B cell (primary cell): ENCODE measurements around the gene CANT1.

ENCODE experiments used
- EZH2 ChIP-seq: IDR thresholded peaks from 2 replicates; pipeline ENCODE4 v1.6.1; 2012; ENCODE audit warnings: borderline replicate concordance, low read depth, mild to moderate bottlenecking, moderate library complexity, low read length; ENCODE audit not compliant: insufficient read depth, poor library complexity, severe bottlenecking
- TF ChIP-seq, protein P1 (sequence below): fragments of 200-600 bp; IDR thresholded peaks from one replicate; pipeline ENCODE4 v1.8.0; 2022; ENCODE audit warnings: antibody characterized with exemption, mild to moderate bottlenecking

DNA sequence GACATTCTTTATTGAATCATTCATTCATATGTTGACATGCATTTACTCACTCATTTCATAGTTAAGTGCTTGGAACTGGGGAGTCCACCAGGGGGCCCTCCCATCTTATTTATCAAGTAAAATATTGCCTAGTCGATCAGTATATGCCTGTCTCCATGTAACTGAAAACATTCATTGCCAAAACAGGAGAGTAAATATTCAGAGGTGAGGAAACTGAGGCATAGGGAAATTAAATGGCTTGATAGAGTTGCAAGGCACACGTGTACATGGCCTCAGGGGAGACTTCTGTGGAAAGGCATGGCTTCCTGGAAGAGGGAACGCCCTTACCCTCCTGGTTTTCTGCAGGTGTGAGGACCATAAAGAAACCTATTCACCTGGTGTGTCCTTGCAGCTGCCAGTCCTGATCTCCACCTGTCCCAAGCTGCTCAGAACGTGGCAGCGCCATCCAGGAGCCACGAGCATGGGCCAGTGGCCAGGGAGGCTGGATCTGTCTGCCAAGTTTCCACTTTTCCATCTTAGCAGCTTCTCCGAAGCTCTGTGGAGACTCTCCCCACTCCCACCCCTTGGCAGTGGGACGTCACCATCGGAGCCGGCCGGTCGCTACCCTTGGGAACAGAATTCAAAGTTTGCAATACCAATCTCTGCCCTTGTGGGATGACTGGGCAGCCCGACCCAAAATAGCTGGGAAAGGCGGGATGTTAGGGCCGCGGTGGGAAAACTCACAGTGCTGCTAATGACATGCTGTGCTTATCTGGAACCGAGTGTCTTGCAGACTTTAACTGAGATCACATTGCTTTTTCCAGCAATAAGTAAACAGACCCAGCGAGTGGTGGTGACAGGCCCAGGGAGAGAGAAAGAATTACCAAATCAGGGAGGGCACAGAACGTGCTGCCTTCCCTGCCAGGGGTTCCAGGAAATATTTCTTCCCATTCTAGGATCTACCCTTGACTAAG is 10.3 kb upstream of the CANT1 start:
- TF ChIP-seq EZH2: no peak
- TF ChIP-seq, protein P1, sequence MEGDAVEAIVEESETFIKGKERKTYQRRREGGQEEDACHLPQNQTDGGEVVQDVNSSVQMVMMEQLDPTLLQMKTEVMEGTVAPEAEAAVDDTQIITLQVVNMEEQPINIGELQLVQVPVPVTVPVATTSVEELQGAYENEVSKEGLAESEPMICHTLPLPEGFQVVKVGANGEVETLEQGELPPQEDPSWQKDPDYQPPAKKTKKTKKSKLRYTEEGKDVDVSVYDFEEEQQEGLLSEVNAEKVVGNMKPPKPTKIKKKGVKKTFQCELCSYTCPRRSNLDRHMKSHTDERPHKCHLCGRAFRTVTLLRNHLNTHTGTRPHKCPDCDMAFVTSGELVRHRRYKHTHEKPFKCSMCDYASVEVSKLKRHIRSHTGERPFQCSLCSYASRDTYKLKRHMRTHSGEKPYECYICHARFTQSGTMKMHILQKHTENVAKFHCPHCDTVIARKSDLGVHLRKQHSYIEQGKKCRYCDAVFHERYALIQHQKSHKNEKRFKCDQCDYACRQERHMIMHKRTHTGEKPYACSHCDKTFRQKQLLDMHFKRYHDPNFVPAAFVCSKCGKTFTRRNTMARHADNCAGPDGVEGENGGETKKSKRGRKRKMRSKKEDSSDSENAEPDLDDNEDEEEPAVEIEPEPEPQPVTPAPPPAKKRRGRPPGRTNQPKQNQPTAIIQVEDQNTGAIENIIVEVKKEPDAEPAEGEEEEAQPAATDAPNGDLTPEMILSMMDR: peak; percentile 71
